ENCODE data around the gene SIRT3. TPM values are rescaled to one million over a fixed set of nuclear protein-coding genes. Genes with fewer than 3 reads are reported as not detected.

SIRT3 gene
- total RNA-seq, 1 donor from 2014 or later, result 22.4 TPM

DNA sequence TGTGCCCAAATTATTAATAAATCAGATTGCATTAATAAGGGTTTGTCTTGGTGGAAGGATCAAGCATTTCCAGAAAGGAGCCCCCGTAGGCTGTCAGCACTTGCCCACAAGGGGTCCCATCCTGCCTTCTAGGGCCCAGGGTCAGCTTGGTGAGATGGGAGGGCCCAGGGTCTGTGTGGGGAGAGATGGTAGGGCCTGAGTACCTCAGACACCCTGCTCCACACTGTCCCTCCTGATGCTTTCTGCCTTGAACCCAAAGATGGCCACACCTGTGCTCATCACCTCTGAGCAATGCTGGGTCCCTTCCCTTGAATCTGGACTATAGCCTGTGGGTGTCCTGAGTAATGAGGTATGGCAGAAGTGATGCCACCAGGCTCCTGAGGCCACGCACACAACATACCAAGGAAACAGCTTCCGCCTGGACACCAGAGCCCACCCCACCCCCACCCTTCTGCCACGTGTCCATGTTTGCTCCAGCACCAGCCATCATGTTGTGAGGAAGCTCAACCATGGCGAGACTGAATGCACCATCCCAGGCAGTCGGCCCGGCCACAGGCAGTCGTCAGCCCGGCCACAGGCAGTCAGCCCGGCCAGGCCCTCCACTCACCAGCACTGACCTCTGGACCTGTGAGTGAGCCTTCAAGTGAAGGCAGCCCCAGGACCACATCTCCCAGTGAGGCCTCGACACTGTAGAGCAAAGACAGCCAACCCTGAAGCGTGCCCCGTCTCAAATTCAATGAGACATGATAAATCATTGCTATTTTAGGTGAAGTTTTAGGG lies 35.7 kb downstream of the SIRT3 start:
- no peaks in the 10 kb centered on the region for H3K9me3 Mint-ChIP-seq
- H3K79me2 ChIP-seq (ENCODE audit: low read depth), result no peaks in the 10 kb centered on the region
- H3K27me3 Mint-ChIP-seq (ENCODE audit: insufficient read depth, low read depth), result peaks cover 2% of the 10 kb centered on the region
- no peak overlapping the region for H3K27ac Mint-ChIP-seq
- DNase-seq (ENCODE audit: low spot score), result no peak
- H3K36me3 ChIP-seq, result no peaks in the 10 kb centered on the region
- no peaks in the 10 kb centered on the region for H3K4me1 ChIP-seq
- H3K36me3 Mint-ChIP-seq, result no peaks in the 10 kb centered on the region
- no peak overlapping the region for H3K4me2 ChIP-seq
- no peak overlapping the region for H3K4me3 Mint-ChIP-seq
- H3K4me3 ChIP-seq, result no peak overlapping the region
- H3K9ac ChIP-seq, result no peak overlapping the region
- H3K27ac ChIP-seq, result no peak overlapping the region
- no peaks in the 10 kb centered on the region for H4K20me1 ChIP-seq (ENCODE audit: low read depth)
- H3F3A ChIP-seq (ENCODE audit: low read depth), result no peaks in the 10 kb centered on the region
- H3K9me3 ChIP-seq (ENCODE audit: low read depth), result no peaks in the 10 kb centered on the region
- H2AFZ ChIP-seq (replicated peaks), result no peak overlapping the region
- TF ChIP-seq, protein P1, sequence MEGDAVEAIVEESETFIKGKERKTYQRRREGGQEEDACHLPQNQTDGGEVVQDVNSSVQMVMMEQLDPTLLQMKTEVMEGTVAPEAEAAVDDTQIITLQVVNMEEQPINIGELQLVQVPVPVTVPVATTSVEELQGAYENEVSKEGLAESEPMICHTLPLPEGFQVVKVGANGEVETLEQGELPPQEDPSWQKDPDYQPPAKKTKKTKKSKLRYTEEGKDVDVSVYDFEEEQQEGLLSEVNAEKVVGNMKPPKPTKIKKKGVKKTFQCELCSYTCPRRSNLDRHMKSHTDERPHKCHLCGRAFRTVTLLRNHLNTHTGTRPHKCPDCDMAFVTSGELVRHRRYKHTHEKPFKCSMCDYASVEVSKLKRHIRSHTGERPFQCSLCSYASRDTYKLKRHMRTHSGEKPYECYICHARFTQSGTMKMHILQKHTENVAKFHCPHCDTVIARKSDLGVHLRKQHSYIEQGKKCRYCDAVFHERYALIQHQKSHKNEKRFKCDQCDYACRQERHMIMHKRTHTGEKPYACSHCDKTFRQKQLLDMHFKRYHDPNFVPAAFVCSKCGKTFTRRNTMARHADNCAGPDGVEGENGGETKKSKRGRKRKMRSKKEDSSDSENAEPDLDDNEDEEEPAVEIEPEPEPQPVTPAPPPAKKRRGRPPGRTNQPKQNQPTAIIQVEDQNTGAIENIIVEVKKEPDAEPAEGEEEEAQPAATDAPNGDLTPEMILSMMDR (IDR thresholded peaks at IDR 0.05), result no peak
- TF ChIP-seq EZH2 (IDR thresholded peaks at IDR 0.05), result no peak
- TF ChIP-seq EZH2phosphoT487 (IDR thresholded peaks at IDR 0.05), result no peak
- peaks cover 2% of the 10 kb centered on the region for H3K4me1 Mint-ChIP-seq
- no peaks in the 10 kb centered on the region for H3K27me3 ChIP-seq

DNA sequence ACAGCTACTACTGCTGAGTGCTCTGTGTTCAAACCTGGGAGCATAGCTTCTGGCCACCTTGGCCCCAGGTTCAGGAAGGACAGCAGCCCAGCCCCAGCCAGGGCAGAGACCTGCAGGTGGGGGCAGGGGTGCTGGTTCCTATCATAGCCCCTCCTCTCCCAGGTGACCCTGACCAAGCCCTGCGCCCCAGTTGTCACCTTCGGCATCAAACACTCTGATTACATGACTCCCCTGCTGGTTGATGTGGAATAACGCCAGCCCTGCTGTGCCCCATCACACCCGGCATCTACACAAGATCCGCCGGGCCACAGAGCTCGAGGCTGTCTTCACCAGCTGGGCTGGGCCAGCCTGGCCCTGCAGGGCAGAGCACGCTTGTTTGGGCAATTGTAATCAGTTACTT lies 36.4 kb downstream of the SIRT3 start:
- no peak overlapping the region for H3K4me3 ChIP-seq
- TF ChIP-seq EZH2phosphoT487 (IDR thresholded peaks at IDR 0.05) (no peak), EZH2 (IDR thresholded peaks at IDR 0.05) (no peak)
- TF ChIP-seq, protein P1 (IDR thresholded peaks at IDR 0.05), result no peak

DNA sequence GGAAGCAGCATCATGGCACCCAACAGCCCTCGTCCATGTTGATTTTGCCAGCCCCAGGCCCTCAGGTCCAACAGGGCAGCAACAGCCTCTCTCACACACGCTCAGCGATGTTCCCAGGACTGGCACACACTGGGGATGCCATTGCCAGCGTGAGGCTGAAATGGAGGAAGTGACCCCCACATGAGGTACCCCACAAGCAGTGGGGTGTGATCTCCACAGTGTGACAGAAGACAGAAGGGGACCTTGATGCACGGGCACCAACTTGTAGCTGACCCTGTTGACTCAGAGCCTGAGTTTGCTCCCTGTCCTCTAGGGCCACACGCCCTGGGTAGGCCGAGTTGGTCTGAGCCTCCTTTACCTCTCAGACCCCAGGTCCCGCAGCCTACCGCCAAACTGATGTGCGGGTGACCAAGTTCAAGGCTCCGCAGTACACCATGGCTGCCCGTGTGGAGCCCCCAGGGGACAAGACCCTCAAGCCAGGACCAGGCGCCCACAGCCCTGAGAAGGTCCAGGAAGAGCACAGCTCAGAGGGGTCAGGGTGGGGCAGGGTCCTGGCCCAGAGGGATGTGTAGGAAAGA lies 37.0 kb downstream of the SIRT3 start:
- Histone ChIP-seq H3K9ac (no peak overlapping the region), H3K4me2 (no peak overlapping the region), H3K36me3 (no peaks in the 10 kb centered on the region), H3K79me2 (ENCODE audit: low read depth) (no peaks in the 10 kb centered on the region), H2AFZ (replicated peaks) (no peak overlapping the region), H3K4me3 (no peak overlapping the region), H3K4me1 (no peaks in the 10 kb centered on the region), H3F3A (ENCODE audit: low read depth) (no peaks in the 10 kb centered on the region), H4K20me1 (ENCODE audit: low read depth) (no peaks in the 10 kb centered on the region), H3K27ac (no peak overlapping the region), H3K27me3 (no peaks in the 10 kb centered on the region), H3K9me3 (ENCODE audit: low read depth) (no peaks in the 10 kb centered on the region)
- peaks cover 2% of the 10 kb centered on the region for H3K27me3 Mint-ChIP-seq (ENCODE audit: insufficient read depth, low read depth)
- H3K36me3 Mint-ChIP-seq, result no peaks in the 10 kb centered on the region
- H3K9me3 Mint-ChIP-seq, result no peaks in the 10 kb centered on the region
- H3K27ac Mint-ChIP-seq, result no peak overlapping the region
- TF ChIP-seq, protein P1 (IDR thresholded peaks at IDR 0.05), result no peak
- TF ChIP-seq EZH2phosphoT487 (IDR thresholded peaks at IDR 0.05) (no peak), EZH2 (IDR thresholded peaks at IDR 0.05) (no peak)
- no peak for DNase-seq (ENCODE audit: low spot score)
- H3K4me3 Mint-ChIP-seq, result no peak overlapping the region
- H3K4me1 Mint-ChIP-seq, result peaks cover 2% of the 10 kb centered on the region

More for the DNA sequence above, 36.4 kb downstream of the SIRT3 start:
- Histone ChIP-seq H3K4me2 (no peak overlapping the region), H3K9me3 (ENCODE audit: low read depth) (no peaks in the 10 kb centered on the region), H3F3A (ENCODE audit: low read depth) (no peaks in the 10 kb centered on the region), H3K9ac (no peak overlapping the region), H3K4me1 (no peaks in the 10 kb centered on the region), H2AFZ (replicated peaks) (no peak overlapping the region), H3K36me3 (no peaks in the 10 kb centered on the region), H3K27me3 (no peaks in the 10 kb centered on the region), H3K27ac (no peak overlapping the region), H3K79me2 (ENCODE audit: low read depth) (no peaks in the 10 kb centered on the region), H4K20me1 (ENCODE audit: low read depth) (no peaks in the 10 kb centered on the region)
- DNase-seq (ENCODE audit: low spot score), result no peak
- H3K9me3 Mint-ChIP-seq, result no peaks in the 10 kb centered on the region
- peaks cover 2% of the 10 kb centered on the region for H3K4me1 Mint-ChIP-seq
- H3K36me3 Mint-ChIP-seq, result no peaks in the 10 kb centered on the region
- no peak overlapping the region for H3K27ac Mint-ChIP-seq
- H3K27me3 Mint-ChIP-seq (ENCODE audit: insufficient read depth, low read depth), result peaks cover 2% of the 10 kb centered on the region
- H3K4me3 Mint-ChIP-seq, result no peak overlapping the region

Data from neural progenitor cell (in vitro differentiated cells).